Activated T-helper 2 cell treated with anti-CD3 and anti-CD28 coated beads, Interferon-gamma antibody, Interleukin-2, Interleukin-4, amounts not matched to agents 10 μg/mL and 5 μg/mL and 100 μg/mL, durations not matched to agents 14 hours and 24 hours and 36 hours (primary cell): ENCODE data around the gene ZNF609. TPM values are rescaled to one million over a fixed set of nuclear protein-coding genes. Genes with fewer than 3 reads are reported as not detected.
"Not testable (repeated sequence)": the region's sequence is repeated elsewhere in the genome, so short reads cannot be mapped to it uniquely, and the experiment has no call there.

Experiments used
- DNase-seq: peaks from one replicate; pipeline ENCODE4 v3.0.0; 2021; ENCODE audit warnings: low spot score
- H3K27ac Mint-ChIP-seq: one replicate; pipeline ENCODE4 v1.8.0; 2021; ENCODE audit warnings: mixed read lengths
- H3K27me3 Mint-ChIP-seq: one replicate; pipeline ENCODE4 v1.8.0; 2021; ENCODE audit warnings: low read depth, mixed read lengths
- H3K36me3 Mint-ChIP-seq: one replicate; pipeline ENCODE4 v1.8.0; 2021; ENCODE audit warnings: low read depth, mixed read lengths
- H3K4me1 Mint-ChIP-seq: one replicate; pipeline ENCODE4 v1.8.0; 2021; ENCODE audit warnings: low read depth, mixed read lengths
- H3K4me3 Mint-ChIP-seq: one replicate; pipeline ENCODE4 v1.8.0; 2021; ENCODE audit warnings: low read depth, mild to moderate bottlenecking, moderate library complexity, mixed read lengths
- H3K9me3 Mint-ChIP-seq: one replicate; pipeline ENCODE4 v1.8.0; 2021; ENCODE audit warnings: mixed read lengths
- intact Hi-C: fragments of 100-400 bp; cut with micrococcal nuclease; formaldehyde crosslinking; loops from one replicate; pipeline ENCODE4 v1.15.1; 2023
- total RNA-seq: library from RNA; stranded (reverse); gene quantifications from 2 replicates; pipeline ENCODE4 v1.2.3, GENCODE V29; 2022

Gene ZNF609
- total RNA-seq, 1 donor from 2014 or later = 50.9 TPM

GRCh38 chr15:64589435-64590084, 129.2 kb downstream of the ZNF609 start:
- no peak for DNase-seq
- H3K9me3 Mint-ChIP-seq = no peaks in the 10 kb centered on the region
- H3K27ac Mint-ChIP-seq = no peak overlapping the region
- H3K27me3 Mint-ChIP-seq = no peaks in the 10 kb centered on the region
- H3K36me3 Mint-ChIP-seq = peaks cover 22% of the 10 kb centered on the region
- intact Hi-C loops = loop anchor here (5.0 kb wide), 1 partner anchor 33 kb away; no protein-coding TSS in a partner anchor
- no peak overlapping the region for H3K4me3 Mint-ChIP-seq
- H3K4me1 Mint-ChIP-seq = peaks cover 46% of the 10 kb centered on the region

DNA sequence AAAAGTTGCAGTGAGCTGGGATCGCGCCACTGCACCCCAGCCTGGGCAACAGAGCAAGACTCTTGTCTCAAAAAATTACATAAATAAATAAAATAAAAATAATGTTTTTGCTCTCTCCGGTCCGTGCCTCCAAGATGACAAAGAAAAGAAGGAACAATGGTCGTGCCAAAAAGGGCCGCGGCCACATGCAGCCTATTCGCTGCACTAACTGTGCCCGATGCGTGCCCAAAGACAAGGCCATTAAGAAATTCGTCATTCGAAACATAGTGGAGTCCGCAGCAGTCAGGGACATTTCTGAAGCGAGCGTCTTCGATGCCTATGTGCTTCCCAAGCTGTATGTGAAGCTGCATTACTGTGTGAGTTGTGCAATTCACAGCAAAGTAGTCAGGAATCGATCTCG, 132.5 kb downstream of the ZNF609 start:
- DNase-seq, H3K36me3 Mint-ChIP-seq, H3K9me3 Mint-ChIP-seq, intact Hi-C loops, H3K27me3 Mint-ChIP-seq, H3K4me3 Mint-ChIP-seq: not testable (repeated sequence)
- Mint-ChIP-seq H3K4me1 (peaks cover 40% of the 10 kb centered on the region), H3K27ac (peak overlapping the region; percentile 17)

DNA sequence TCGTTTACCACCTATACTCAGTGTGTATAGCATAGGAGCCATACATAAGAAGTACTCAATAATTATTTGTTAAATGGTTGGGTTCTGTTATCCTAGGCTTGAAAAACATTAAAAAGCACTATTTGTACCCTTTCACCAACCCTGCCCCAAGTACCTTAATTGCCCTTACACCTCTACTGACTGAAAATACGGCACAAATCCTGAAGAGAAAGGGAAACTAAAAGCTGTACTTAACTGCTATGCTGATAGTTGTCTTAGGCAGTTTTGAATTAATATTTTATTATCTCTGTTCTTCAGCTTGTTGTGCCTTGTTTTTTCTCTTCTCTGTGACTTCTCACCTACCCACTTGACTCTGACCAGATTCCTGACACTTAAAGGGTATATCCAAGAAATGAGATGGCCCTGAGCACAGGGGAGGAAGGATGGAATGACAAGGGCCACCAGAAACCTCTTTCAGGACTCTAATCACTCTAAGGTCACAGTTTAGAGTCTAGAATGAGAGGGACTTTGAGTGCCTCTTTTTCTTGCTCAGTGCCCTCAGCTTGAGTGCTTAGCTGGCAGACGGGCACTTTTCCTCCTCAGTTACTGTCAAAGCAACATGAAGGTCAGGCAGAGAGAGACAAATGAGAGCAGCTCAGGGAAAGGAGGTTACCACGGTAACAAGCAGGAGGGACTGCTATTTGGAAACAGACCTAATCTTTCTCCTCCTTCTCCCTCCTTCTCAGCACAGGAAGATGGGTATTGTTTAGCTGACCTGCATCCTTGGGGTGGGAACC, 136.5 kb downstream of the ZNF609 start:
- Mint-ChIP-seq H3K4me3 (peak overlapping the region; percentile 73), H3K4me1 (peaks cover 48% of the 10 kb centered on the region), H3K27me3 (no peaks in the 10 kb centered on the region), H3K36me3 (peaks cover 13% of the 10 kb centered on the region), H3K27ac (peak overlapping the region; percentile 77), H3K9me3 (no peaks in the 10 kb centered on the region)
- DNase-seq = peak; percentile 16
- intact Hi-C loops = no loop called here

DNA sequence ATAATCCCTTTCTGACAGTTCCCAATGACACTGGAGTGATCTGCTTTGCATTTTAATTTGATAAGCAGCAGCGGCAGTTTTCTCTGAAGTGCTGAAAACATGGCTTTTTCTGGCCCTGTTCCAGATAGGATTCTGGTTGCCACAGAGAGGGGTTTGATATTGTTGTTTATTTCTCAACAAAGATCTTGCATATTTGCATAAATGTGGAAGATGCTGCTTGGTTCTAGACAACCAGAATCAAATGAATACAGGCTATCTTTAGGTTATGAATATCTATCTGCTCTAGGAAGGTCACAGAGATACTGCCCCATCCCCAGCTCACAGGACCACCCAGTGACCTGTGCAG, 137.1 kb downstream of the ZNF609 start:
- Mint-ChIP-seq H3K4me1 (peaks cover 54% of the 10 kb centered on the region), H3K27me3 (no peaks in the 10 kb centered on the region), H3K27ac (peak overlapping the region; percentile 77), H3K9me3 (no peaks in the 10 kb centered on the region), H3K36me3 (peaks cover 13% of the 10 kb centered on the region), H3K4me3 (peak overlapping the region; percentile 73)
- intact Hi-C loops = no loop called here
- no peak for DNase-seq

DNA sequence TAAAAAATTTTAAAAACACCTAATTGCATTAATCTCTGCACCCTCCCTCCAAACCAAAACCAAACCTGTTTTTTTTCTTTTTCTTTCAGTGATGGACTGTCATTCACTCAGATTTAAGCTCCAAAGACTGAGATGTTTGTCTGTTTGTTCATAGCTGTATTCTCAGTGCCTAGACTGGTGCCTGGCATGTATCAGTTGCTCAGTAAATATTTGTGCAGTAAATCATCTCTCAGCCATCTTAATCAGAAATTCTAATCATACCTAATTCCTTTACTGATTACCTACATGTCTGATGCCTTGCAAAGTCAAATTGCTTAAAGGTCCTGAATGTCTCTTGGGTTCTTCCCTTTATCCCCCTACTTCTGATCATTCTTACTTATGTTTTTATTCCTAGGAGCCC, 138.8 kb downstream of the ZNF609 start:
- no peak for DNase-seq
- intact Hi-C loops = no loop called here
- H3K36me3 Mint-ChIP-seq = peaks cover 7% of the 10 kb centered on the region
- no peak overlapping the region for H3K4me3 Mint-ChIP-seq
- H3K9me3 Mint-ChIP-seq = no peaks in the 10 kb centered on the region
- H3K4me1 Mint-ChIP-seq = peaks cover 53% of the 10 kb centered on the region
- H3K27ac Mint-ChIP-seq = no peak overlapping the region
- no peaks in the 10 kb centered on the region for H3K27me3 Mint-ChIP-seq

DNA sequence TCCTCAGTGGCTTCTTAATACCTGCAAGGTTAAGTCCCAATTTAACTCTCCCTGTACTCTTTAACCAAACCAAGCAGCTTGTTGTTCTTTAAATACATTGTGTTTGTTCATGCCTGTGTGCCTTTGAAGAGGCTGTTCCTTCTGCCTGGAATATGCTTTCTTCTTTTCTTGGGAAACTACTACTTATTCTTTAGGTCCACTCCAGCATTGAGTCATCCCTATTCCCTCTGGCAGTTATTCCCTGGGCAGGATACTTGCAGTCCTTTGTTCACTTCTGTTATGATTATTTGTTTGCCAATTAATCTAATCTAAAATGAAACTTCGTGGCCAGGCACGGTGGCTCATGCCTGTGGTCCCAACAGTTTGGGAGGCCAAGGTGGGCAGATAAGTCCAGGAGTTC, 139.3 kb downstream of the ZNF609 start:
- H3K27me3 Mint-ChIP-seq = no peaks in the 10 kb centered on the region
- intact Hi-C loops = no loop called here
- H3K4me3 Mint-ChIP-seq = no peak overlapping the region
- peaks cover 55% of the 10 kb centered on the region for H3K4me1 Mint-ChIP-seq
- peaks cover 7% of the 10 kb centered on the region for H3K36me3 Mint-ChIP-seq
- no peaks in the 10 kb centered on the region for H3K9me3 Mint-ChIP-seq
- no peak for DNase-seq
- H3K27ac Mint-ChIP-seq = no peak overlapping the region

DNA sequence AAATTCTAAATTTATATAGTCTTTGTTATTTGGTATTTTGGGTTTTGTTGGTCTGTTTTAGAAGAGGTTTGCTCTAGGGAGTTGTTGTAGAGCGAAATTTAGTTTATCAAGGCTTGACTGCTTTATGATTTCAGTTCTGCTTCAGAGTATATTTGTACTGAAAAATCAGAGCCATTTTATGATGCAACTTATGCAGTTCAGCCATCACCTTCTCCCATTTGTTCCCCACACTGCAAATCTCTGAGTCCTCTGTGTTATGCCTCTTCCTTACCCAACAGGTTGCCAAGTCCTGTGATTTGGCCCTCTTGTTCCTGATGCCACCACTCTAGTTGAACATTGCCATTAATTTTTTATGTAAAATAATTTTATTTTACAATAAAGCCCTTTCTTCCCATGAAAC, 140.4 kb downstream of the ZNF609 start:
- no peak for DNase-seq
- intact Hi-C loops = no loop called here
- no peaks in the 10 kb centered on the region for H3K9me3 Mint-ChIP-seq
- no peak overlapping the region for H3K4me3 Mint-ChIP-seq
- H3K27me3 Mint-ChIP-seq = no peaks in the 10 kb centered on the region
- H3K4me1 Mint-ChIP-seq = peaks cover 56% of the 10 kb centered on the region
- H3K36me3 Mint-ChIP-seq = peaks cover 7% of the 10 kb centered on the region
- no peak overlapping the region for H3K27ac Mint-ChIP-seq

DNA sequence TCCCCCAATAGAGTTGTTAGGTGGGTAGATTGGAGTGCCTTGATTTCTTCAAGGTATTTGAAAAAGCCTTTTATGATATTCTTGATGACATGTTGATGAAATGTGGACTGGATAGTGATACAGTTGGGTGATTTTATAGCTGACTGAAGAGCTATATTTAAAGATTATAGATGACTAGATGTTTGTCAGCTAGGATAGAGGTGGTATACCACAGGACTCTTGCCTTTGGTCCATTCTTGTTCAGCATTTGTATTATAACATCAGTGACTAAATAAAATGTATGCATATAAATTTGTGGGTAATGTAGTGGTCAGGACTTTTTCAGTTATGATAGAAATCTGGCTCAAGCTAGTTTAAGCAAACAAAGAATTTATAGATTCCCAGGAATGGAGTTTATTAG, 143.9 kb downstream of the ZNF609 start:
- peaks cover 37% of the 10 kb centered on the region for H3K4me1 Mint-ChIP-seq
- peaks cover 7% of the 10 kb centered on the region for H3K36me3 Mint-ChIP-seq
- intact Hi-C loops = no loop called here
- no peak overlapping the region for H3K4me3 Mint-ChIP-seq
- H3K27me3 Mint-ChIP-seq = no peaks in the 10 kb centered on the region
- no peak for DNase-seq
- no peaks in the 10 kb centered on the region for H3K9me3 Mint-ChIP-seq
- H3K27ac Mint-ChIP-seq = no peak overlapping the region

DNA sequence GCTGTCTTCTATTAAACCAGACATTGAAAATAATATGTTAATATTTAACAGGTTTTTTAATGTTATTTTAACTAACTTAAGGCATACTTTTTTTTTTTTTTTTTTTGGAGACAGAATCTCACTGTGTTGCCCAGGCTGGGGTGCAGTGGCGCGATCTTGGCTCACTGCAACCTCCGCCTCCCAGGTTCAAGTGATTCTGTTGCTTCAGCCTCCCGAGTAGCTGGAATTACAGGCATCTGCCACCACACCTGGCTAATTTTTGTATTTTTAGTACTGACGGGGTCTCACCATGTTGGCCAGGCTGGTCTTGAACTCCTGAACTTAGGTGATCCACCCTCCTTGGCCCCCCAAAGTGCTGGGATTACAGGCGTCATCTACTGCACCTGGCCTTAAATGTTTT, 147.0 kb downstream of the ZNF609 start:
- H3K36me3 Mint-ChIP-seq, H3K4me3 Mint-ChIP-seq, DNase-seq, intact Hi-C loops, H3K27ac Mint-ChIP-seq, H3K27me3 Mint-ChIP-seq, H3K9me3 Mint-ChIP-seq: not testable (repeated sequence)
- peaks cover 25% of the 10 kb centered on the region for H3K4me1 Mint-ChIP-seq

DNA sequence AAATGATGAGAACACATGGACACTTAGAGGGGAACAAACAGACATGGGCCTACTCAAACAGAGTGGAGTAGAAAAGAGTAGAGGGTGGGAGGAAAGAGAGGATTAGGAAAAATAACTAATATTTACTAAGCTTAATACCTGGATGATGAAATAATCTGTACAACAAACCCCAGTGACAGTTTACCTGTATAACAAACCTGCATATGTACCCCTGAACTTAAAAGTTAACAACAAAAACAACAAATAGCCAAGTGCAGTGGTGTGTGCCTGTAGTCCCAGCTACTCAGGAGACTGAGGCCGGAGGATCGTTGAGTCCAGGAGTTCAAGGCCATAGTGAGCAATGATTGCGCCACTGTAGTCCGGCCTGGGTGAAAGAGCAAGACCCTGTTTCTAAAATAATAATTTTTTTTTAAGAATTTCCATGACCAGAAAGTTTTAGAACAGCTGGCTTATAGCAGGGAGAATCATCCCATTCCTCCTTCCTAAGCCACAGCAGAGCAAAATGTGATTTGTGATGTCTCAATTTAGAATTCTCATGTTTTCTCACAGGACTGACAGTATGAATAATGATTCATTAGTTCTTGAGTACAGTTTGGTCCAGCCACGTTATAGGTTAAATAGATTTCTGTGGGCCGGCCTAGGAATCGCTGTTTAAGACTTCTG, 150.0 kb downstream of the ZNF609 start:
- Mint-ChIP-seq H3K4me3 (no peak overlapping the region), H3K9me3 (no peaks in the 10 kb centered on the region), H3K36me3 (peaks cover 3% of the 10 kb centered on the region), H3K27me3 (no peaks in the 10 kb centered on the region), H3K4me1 (peaks cover 22% of the 10 kb centered on the region), H3K27ac (no peak overlapping the region)
- no peak for DNase-seq
- intact Hi-C loops = no loop called here

DNA sequence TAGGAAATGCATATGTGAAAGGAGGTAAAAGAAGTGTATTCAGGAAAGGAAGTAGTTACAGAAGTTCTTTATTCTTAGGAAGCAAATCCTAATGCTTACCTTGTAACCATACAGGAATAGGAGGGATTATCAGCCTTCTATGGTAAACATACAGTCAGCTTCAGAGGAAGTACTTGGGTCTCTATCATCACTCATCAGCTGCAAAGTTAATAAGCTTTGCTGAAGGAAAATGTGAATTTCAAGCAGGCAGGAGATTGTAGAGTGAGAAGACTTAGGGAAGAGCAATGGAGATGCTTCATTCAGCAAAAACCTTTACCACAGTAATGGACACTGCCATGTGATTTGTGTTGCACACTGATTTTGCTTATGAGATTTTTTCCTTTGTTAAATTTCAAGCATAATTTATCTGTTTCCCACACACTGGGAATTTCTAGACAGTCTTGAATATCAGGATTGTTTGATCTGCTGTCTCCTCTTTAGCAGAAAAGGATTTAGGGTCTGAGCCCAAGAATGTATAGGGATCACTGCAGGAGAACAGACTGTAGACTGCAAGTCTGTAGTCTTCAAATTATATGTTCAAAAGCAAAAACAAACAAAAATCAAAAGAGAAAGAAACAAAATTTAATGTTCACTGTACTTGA, 150.8 kb downstream of the ZNF609 start:
- Mint-ChIP-seq H3K9me3 (no peaks in the 10 kb centered on the region), H3K4me3 (no peak overlapping the region), H3K4me1 (peaks cover 30% of the 10 kb centered on the region), H3K36me3 (peaks cover 8% of the 10 kb centered on the region), H3K27ac (peak overlapping the region; percentile 11), H3K27me3 (no peaks in the 10 kb centered on the region)
- intact Hi-C loops = no loop called here
- no peak for DNase-seq

DNA sequence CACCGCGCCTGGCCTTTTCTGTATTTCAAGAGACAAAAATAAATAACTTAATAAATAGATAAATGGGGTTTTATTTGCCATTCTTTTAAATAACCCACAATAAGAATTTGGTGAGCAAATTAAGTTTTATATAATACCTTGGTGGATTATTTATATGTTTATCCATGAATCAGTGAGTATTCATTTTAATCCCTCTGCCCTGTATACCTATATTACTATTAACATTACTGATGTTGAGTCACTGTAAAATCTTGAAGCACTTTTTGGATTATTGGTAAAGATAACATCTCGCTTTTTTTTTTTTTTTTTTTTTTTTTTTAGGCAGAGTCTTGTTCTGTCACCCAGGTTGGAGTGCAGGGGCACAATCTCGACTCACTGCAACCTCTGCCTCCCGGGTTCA, 154.1 kb downstream of the ZNF609 start:
- intact Hi-C loops = no loop called here
- no peaks in the 10 kb centered on the region for H3K27me3 Mint-ChIP-seq
- no peak overlapping the region for H3K27ac Mint-ChIP-seq
- H3K9me3 Mint-ChIP-seq = no peaks in the 10 kb centered on the region
- peaks cover 43% of the 10 kb centered on the region for H3K4me1 Mint-ChIP-seq
- peaks cover 8% of the 10 kb centered on the region for H3K36me3 Mint-ChIP-seq
- no peak for DNase-seq
- no peak overlapping the region for H3K4me3 Mint-ChIP-seq

DNA sequence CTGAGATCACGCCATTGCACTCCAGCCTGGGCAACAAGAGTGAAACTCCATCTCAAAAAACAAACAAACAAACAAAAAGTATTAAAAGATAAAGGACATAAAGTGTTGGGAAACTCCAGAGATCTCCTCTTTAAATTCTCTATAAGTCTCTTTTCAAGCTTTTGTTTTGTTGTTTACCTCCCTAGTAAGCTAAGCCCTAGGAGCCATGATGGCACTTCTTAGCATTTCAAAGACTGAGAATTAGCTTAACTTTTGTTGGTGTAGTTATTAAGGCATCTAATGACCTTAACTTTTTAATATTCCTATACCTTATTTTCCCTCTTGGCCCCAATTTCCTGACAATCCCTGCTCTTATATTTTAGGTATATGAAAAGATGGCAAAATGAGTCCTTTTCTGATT, 157.3 kb downstream of the ZNF609 start:
- Mint-ChIP-seq H3K36me3 (peaks cover 5% of the 10 kb centered on the region), H3K27me3 (no peaks in the 10 kb centered on the region), H3K4me3 (no peak overlapping the region), H3K4me1 (peaks cover 62% of the 10 kb centered on the region), H3K27ac (no peak overlapping the region), H3K9me3 (no peaks in the 10 kb centered on the region)
- intact Hi-C loops = no loop called here
- DNase-seq = no peak
